GM12801 (cell line): ENCODE data around the gene PTPRT.

Source experiments
- TF ChIP-seq, protein P1 (sequence below): IDR thresholded peaks from one replicate; pipeline ENCODE4 v1.5.1; 2011; ENCODE audit warnings: control low read depth; ENCODE audit not compliant: insufficient read length; ENCODE audit errors: extremely low read depth

The PTPRT gene

GRCh38 chr20:42855896-42856295 lies 333.8 kb downstream of the PTPRT start:
- TF ChIP-seq, protein P1, sequence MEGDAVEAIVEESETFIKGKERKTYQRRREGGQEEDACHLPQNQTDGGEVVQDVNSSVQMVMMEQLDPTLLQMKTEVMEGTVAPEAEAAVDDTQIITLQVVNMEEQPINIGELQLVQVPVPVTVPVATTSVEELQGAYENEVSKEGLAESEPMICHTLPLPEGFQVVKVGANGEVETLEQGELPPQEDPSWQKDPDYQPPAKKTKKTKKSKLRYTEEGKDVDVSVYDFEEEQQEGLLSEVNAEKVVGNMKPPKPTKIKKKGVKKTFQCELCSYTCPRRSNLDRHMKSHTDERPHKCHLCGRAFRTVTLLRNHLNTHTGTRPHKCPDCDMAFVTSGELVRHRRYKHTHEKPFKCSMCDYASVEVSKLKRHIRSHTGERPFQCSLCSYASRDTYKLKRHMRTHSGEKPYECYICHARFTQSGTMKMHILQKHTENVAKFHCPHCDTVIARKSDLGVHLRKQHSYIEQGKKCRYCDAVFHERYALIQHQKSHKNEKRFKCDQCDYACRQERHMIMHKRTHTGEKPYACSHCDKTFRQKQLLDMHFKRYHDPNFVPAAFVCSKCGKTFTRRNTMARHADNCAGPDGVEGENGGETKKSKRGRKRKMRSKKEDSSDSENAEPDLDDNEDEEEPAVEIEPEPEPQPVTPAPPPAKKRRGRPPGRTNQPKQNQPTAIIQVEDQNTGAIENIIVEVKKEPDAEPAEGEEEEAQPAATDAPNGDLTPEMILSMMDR: no peak

DNA sequence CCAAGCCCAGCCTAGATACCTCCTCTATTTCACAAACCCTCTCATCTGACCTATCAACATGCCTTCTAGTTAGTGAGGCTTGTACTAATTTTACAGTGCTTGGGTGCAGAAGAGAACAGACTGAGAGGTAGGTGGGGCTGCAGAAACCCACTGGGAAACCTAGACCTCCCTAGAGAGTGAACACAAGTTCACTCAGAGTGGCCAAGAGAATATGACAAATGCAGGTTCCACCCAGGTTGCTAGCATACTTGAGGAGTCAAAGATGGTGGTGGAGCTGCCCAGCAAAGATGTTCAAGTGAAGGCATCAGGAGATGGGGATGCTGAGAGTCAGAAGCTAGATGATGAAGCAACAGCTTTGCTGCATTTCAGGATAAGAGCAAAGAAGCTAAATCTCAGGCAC lies 337.0 kb downstream of the PTPRT start:
- TF ChIP-seq, protein P1: no peak

GRCh38 chr20:42846784-42847490 lies 342.8 kb downstream of the PTPRT start:
- TF ChIP-seq, protein P1: no peak

DNA sequence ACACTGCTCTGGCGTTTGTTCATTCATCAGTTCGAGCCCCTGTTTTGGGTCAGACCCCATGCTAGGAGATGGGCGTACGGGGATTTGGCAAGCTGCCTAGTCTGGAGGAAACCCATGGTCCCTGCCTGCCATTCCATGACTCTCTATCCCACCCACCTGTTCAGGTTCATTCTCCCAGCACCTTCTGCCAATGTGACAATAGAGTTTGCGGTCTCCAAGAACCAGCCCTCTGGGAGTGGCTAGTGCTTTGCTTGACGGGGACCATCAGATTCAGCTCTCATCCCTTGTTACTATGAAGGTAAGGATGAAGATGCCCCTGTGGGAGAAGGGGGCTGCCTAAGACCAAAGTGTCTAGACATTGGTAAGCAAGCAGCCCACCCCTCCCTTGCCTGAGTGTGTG lies 345.0 kb downstream of the PTPRT start:
- TF ChIP-seq, protein P1: no peak

DNA sequence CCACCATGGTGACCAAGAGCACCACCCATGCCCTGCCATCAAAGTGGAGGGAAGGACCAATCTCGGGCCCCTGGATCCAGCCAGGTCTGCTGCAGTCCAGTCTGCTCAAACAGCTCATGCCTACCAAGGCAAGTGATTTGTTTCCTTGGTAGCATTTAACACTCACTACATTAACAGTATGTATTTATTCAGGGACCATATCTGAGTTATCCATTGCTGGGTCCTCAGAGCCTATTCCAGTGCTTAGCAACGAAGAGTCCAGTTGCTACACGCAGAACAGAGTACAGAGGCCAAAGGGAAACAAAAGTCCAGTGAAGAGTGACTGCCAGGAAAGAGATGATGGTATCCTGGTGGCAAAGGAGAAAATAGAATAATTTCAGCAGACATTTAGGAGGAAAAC lies 352.2 kb downstream of the PTPRT start:
- TF ChIP-seq, protein P1: no peak

GRCh38 chr20:42836339-42836738 lies 353.4 kb downstream of the PTPRT start:
- TF ChIP-seq, protein P1: no peak

DNA sequence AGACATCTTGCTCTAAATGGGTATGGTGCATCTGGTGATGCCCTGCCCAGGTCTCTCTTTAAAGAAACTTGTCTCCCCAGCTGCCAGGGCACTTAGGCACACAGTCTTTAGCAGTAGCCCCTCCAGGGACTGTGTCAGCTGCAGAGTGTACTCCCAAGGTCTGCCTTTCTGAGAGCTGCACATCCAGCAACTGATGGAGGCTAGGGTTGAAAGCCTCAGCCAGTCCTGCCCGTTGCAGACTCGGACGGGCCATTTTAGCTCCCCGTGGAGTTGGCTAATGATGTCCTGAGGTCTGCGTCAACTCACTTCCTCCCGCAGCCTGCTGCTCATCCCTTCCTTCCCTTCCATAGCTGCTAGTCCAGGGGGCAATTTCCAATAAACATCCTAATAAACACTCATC lies 381.8 kb downstream of the PTPRT start:
- TF ChIP-seq, protein P1: no peak
